ENCODE data around the gene HEG1.
A peak's percentile ranks its signal among the peaks of the same experiment; 100 is the strongest.

HEG1 gene

GRCh38 chr3:125069968-125070745 is 14.4 kb upstream of the HEG1 start:
- DNase-seq = no peak

GRCh38 chr3:125069452-125069851 is 13.7 kb upstream of the HEG1 start:
- no peak for DNase-seq

- no peak for DNase-seq
Measured at GRCh38 chr3:125068265-125068664, 12.5 kb upstream of the HEG1 start.

GRCh38 chr3:125067225-125067624 is 11.4 kb upstream of the HEG1 start:
- DNase-seq = no peak

- DNase-seq = no peak
Measured at GRCh38 chr3:125062904-125063618, 7.3 kb upstream of the HEG1 start.

- no peak for DNase-seq
Measured at GRCh38 chr3:125061646-125062045, 5.8 kb upstream of the HEG1 start.

- no peak for DNase-seq
Measured at GRCh38 chr3:125061170-125061569, 5.4 kb upstream of the HEG1 start.

- no peak for DNase-seq
Measured at GRCh38 chr3:125059488-125060245, 3.9 kb upstream of the HEG1 start.

GRCh38 chr3:125058959-125059358 is 3.2 kb upstream of the HEG1 start:
- DNase-seq = no peak

GRCh38 chr3:125058529-125058928 is 2.7 kb upstream of the HEG1 start:
- DNase-seq = no peak

GRCh38 chr3:125057186-125057850 is 1.5 kb upstream of the HEG1 start:
- DNase-seq = no peak

GRCh38 chr3:125055331-125055912 is 375 bp downstream of the HEG1 start:
- no peak for DNase-seq

GRCh38 chr3:125054449-125055329 is 1.1 kb downstream of the HEG1 start:
- DNase-seq = no peak

GRCh38 chr3:125054062-125054448 is 1.7 kb downstream of the HEG1 start:
- no peak for DNase-seq

GRCh38 chr3:125053304-125053699 is 2.5 kb downstream of the HEG1 start:
- DNase-seq = no peak

GRCh38 chr3:125052624-125053303 is 3.0 kb downstream of the HEG1 start:
- DNase-seq = no peak

- DNase-seq = peak in 1 of 2 experiments; percentile 59
Measured at GRCh38 chr3:125051715-125052581, 3.8 kb downstream of the HEG1 start.

GRCh38 chr3:125051205-125051604 is 4.6 kb downstream of the HEG1 start:
- DNase-seq = no peak

GRCh38 chr3:125050488-125051090 is 5.2 kb downstream of the HEG1 start:
- peak; percentile 45 to 70 for DNase-seq

GRCh38 chr3:125048282-125048681 is 7.5 kb downstream of the HEG1 start:
- no peak for DNase-seq
